Mucosa of rectum (tissue), 2 donors: ENCODE data around the gene PSD2.

Experiments used
- H3K27ac ChIP-seq, 2 donors: one replicate each; pipeline ENCODE4 v1.7.0; 2013; ENCODE audit warnings: inconsistent platforms in 2 of 2, low read depth in 2 of 2, low read length in 2 of 2
- H3K27me3 ChIP-seq, 2 donors: one replicate each; pipeline ENCODE4 v1.7.0; 2013; ENCODE audit warnings: low read length in 2 of 2; ENCODE audit not compliant: control insufficient read depth in 2 of 2, insufficient read depth in 2 of 2
- H3K36me3 ChIP-seq, 2 donors: one replicate each; pipeline ENCODE4 v1.7.0; 2013; ENCODE audit warnings: low read length in 2 of 2; ENCODE audit not compliant: control insufficient read depth in 2 of 2, insufficient read depth in 2 of 2
- H3K4me1 ChIP-seq, 2 donors: one replicate each; pipeline ENCODE4 v1.7.0; 2013; ENCODE audit warnings: low read length in 2 of 2, mild to moderate bottlenecking in 1 of 2; ENCODE audit not compliant: control insufficient read depth in 2 of 2, insufficient read depth in 2 of 2
- H3K4me3 ChIP-seq, 2 donors: one replicate each; pipeline ENCODE4 v1.7.0; 2013; ENCODE audit warnings: low read length in 2 of 2
- H3K9ac ChIP-seq, 2 donors: one replicate each; pipeline ENCODE4 v1.7.0; 2013; ENCODE audit warnings: low read length in 2 of 2, low read depth in 1 of 2, mild to moderate bottlenecking in 1 of 2
- H3K9me3 ChIP-seq, 2 donors: one replicate each; pipeline ENCODE4 v1.7.0; 2013; ENCODE audit warnings: low read length in 2 of 2; ENCODE audit not compliant: control insufficient read depth in 2 of 2
- donor health status: healthy.
- donor health status: Normal muscosa, but diverticular disease.

PSD2 gene

GRCh38 chr5:139847091-139847490, 51.5 kb downstream of the PSD2 start:
- no peaks in the 10 kb centered on the region for H3K9me3 ChIP-seq
- peaks cover 16 to 29% of the 10 kb centered on the region in 2 donors for H3K27me3 ChIP-seq
- H3K4me3 ChIP-seq = no peak overlapping the region
- H3K4me1 ChIP-seq = no peaks in the 10 kb centered on the region
- no peaks in the 10 kb centered on the region for H3K36me3 ChIP-seq
- no peak overlapping the region for H3K9ac ChIP-seq
- H3K27ac ChIP-seq = no peak overlapping the region

DNA sequence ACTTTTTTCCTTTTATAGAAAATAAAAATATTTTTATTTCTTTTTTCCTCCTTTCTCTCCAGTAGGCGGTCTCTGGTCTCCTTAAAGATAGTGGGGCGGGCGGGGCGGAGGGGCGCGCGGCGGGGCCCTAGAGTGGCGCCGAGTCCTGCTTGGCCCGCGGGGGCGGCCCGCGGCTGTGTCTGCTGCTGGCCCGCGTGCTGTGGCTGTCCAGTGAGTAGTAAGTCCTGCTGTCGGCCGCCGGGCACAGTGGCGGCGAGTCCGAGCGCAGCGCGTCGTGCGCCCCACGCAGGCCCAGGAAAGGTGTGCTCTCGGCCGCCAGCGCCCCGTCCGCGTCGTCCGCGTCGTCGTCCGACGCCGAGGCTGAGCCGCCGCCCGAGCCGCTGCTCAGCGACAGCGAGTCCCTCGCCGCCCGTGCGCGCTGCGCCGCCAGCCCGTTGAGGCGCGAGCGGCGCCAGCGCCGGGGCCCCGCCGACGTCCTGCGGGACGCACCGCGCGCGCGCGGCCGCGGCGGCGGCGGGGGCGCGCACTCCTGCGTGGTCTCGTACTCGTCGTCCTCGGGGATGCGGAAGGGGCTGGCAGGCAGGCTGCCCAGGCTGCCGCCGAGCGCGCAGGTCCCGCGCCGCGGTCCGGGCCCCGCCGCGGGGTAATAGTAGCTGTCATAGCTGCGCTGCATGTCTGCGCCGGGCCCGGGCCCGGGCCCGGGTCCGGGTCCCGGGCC, 52.3 kb downstream of the PSD2 start:
- Histone ChIP-seq H3K9me3 (no peaks in the 10 kb centered on the region), H3K27me3 (peaks cover 16 to 29% of the 10 kb centered on the region in 2 donors), H3K4me1 (no peaks in the 10 kb centered on the region), H3K4me3 (peak overlapping the region; percentile 26 to 48), H3K27ac (no peak overlapping the region), H3K9ac (peak overlapping the region in 1 of 2 donors; percentile 30), H3K36me3 (no peaks in the 10 kb centered on the region)

- Histone ChIP-seq H3K27ac (no peak overlapping the region), H3K4me3 (peak overlapping the region; percentile 26 to 48), H3K9ac (peak overlapping the region in 1 of 2 donors; percentile 30), H3K27me3 (peaks cover 16 to 25% of the 10 kb centered on the region in 2 donors), H3K4me1 (no peaks in the 10 kb centered on the region), H3K9me3 (no peaks in the 10 kb centered on the region), H3K36me3 (no peaks in the 10 kb centered on the region)
Measured at GRCh38 chr5:139848508-139849100, 53.0 kb downstream of the PSD2 start.

DNA sequence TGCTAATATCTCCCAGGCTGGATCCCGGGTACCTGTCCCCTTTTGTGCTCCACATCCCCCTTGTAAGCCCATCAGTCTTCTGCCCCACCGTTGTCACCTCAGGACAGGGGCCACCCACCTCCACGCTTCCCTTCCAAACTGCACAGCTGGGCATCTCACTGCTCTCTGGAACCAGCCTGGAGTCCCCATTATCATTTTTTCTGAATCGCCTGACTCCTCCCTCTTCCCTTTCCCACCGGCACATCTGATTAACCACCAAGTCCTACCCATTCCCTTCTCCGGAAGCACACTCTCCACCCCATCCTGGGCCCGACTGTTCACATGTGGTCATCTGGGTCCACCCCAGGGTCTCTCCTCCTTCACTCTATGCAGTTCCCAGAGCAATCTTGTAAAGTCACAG, 53.9 kb downstream of the PSD2 start:
- no peaks in the 10 kb centered on the region for H3K4me1 ChIP-seq
- no peaks in the 10 kb centered on the region for H3K36me3 ChIP-seq
- H3K9me3 ChIP-seq = no peaks in the 10 kb centered on the region
- peaks cover 16 to 25% of the 10 kb centered on the region in 2 donors for H3K27me3 ChIP-seq
- H3K4me3 ChIP-seq = no peak overlapping the region
- H3K9ac ChIP-seq = no peak overlapping the region
- H3K27ac ChIP-seq = no peak overlapping the region

DNA sequence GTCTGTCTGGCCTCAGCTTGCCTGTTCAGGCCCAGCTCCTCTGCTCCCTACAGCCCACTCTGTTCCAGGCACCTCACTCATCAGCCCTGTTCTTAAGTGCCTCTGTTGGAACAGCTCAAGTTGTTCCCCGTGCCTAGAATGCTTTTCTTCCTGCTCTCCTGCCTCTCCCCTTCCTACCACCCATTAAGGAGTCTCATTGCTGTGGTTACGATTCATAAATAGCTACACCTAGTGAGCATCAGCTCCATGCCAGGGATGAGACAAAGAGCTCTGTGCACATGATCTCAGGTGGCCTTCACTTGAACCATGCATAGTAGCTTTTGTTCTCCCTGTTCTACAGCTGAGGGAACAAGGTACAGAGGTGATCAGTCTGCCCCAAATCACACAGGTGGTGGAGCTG, 54.3 kb downstream of the PSD2 start:
- Histone ChIP-seq H3K27ac (no peak overlapping the region), H3K9me3 (no peaks in the 10 kb centered on the region), H3K4me3 (no peak overlapping the region), H3K9ac (no peak overlapping the region), H3K27me3 (peaks cover 16 to 25% of the 10 kb centered on the region in 2 donors), H3K4me1 (no peaks in the 10 kb centered on the region), H3K36me3 (no peaks in the 10 kb centered on the region)

DNA sequence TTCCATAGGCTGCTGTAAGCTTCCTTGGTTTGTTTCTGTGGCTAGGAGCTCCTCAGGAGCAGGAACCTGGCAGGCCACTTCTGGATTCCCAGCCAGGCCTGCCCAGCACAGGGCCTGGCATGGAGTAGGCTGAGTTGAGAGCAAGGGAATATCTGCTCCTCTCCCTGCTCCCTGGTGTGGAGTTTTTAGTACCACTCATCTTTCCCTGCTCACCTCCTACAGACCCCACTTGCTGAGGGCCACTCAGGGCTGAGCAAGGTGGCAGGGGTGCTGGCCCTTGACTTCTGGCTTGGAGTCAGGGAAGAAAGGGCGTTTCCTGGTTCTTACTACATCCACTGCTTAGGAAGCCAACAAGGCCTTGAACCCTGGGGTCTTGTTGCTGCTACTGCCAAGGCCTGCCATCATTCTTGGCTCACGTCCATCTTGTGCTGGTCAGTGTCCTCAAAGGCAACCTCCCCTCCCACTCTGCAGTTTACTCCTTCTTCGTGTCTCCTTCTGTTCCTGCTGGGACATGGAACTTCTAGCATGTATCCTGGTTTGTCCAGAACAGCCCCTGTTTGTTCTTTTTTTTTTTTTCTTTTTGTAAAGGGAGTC, 54.9 kb downstream of the PSD2 start:
- Histone ChIP-seq H3K9me3 (no peaks in the 10 kb centered on the region), H3K4me1 (no peaks in the 10 kb centered on the region), H3K4me3 (no peak overlapping the region), H3K36me3 (no peaks in the 10 kb centered on the region), H3K27ac (no peak overlapping the region), H3K27me3 (peaks cover 16 to 23% of the 10 kb centered on the region in 2 donors), H3K9ac (no peak overlapping the region)

DNA sequence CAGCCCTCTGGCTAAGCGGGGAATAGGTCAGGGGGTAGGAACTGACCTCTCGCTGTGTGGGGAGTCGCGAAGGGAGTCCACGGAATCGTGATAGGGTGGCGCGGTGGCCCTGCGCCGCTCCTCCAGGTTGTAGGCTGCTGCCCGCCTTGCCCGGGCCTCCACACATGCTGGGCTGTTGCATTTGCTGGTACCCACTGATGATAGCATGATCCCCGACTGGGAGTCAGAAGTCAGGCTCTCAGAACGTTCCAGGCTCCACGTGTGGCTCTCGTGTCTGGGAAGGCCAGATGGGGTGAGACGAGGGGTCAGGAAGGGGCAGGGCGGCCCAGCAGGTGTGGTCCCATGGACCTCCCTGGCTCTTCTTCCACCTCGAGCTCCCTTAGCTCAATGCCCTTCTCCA, 56.0 kb downstream of the PSD2 start:
- Histone ChIP-seq H3K9me3 (no peaks in the 10 kb centered on the region), H3K36me3 (no peaks in the 10 kb centered on the region), H3K27me3 (peaks cover 7 to 13% of the 10 kb centered on the region in 2 donors), H3K9ac (no peak overlapping the region), H3K4me3 (no peak overlapping the region), H3K27ac (no peak overlapping the region), H3K4me1 (no peaks in the 10 kb centered on the region)

DNA sequence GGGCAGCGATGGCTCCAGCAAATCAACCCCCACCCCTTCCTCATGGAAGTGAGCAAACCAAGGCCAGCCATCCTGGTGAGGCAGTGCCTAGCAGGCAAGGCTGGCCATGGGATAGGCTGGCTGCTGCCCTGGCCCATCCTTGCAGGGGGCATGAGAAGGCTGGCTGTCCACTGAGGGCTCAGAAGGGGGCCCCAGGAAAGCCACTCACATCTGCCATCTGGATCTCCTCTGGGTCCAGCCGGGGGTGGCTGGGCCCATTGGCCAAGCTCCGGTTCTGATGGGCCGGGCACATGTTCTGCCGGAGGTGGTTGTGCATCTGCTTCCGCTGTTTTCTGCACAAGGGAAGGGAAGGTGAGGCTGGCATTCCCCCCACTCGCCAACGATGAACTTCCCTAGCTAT, 57.1 kb downstream of the PSD2 start:
- no peaks in the 10 kb centered on the region for H3K9me3 ChIP-seq
- no peaks in the 10 kb centered on the region for H3K36me3 ChIP-seq
- H3K4me3 ChIP-seq = no peak overlapping the region
- no peaks in the 10 kb centered on the region for H3K4me1 ChIP-seq
- H3K27ac ChIP-seq = no peak overlapping the region
- peaks cover 3 to 6% of the 10 kb centered on the region in 2 donors for H3K27me3 ChIP-seq
- no peak overlapping the region for H3K9ac ChIP-seq

DNA sequence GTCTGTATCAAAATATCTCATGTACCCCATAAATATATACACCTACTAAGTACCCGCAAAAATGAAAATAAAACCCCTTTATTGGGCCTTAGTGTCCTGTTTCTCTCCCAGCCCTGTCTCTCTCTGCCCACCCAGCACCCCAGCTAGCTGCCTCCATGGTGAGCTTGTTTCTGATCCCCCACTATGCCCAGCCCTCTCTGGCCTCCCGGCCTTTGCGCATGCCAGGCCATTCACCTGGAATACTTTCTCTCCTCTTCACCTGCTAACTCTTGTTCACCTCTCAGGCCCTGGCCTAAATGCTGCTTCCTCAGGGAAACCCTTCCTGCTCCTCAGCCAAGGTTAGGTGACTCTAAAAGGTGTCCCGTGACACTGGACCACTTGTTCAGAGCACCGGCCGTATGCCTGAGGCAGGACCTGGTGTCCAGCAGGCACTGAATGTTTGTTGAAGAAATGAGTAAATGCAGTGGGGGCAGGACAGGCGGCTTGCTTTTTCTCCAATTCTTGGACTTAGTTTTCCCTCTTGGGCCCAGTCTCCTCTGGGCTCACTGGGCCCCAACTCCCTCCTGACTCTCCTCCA, 58.5 kb downstream of the PSD2 start:
- H3K36me3 ChIP-seq = no peaks in the 10 kb centered on the region
- no peaks in the 10 kb centered on the region for H3K4me1 ChIP-seq
- H3K4me3 ChIP-seq = no peak overlapping the region
- H3K27me3 ChIP-seq = peaks cover 0 to 1% of the 10 kb centered on the region in 2 donors
- no peak overlapping the region for H3K27ac ChIP-seq
- H3K9ac ChIP-seq = no peak overlapping the region
- H3K9me3 ChIP-seq = no peaks in the 10 kb centered on the region

DNA sequence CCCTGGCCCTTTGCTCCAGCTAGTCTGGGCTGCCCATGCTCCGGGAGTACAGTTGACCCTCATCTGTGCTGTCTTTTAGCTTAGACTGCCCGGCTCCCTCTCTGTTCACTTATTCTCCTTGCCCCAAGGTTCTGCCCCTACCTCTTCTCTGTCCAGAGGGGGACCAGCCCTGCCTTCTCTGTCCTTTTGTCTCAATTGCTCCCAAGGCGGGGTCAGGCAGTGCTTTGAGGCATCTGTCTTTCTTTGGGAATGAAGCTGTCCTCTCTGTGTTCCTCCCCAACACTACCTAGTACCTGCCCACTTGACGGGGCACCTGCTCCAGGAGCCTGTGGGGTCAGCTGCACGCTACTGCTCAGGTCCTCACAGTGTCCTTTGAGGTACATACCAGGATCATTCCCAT, 59.3 kb downstream of the PSD2 start:
- Histone ChIP-seq H3K27me3 (no peaks in the 10 kb centered on the region), H3K36me3 (no peaks in the 10 kb centered on the region), H3K9ac (no peak overlapping the region), H3K27ac (no peak overlapping the region), H3K4me3 (no peak overlapping the region), H3K9me3 (no peaks in the 10 kb centered on the region), H3K4me1 (no peaks in the 10 kb centered on the region)
